GM12878 (cell line): ENCODE data around the gene EPX. TPM values are rescaled to one million over a fixed set of nuclear protein-coding genes. Genes with fewer than 3 reads are reported as not detected.

Experiments
- ATAC-seq: fragments of 200-7000 bp; cut with Tn5 transposase; 3 replicates; pipeline ENCODE4 v1.9.1; 2020; ENCODE audit warnings: mild to moderate bottlenecking, moderate library complexity
- BruUV-seq: library from RNA; stranded (reverse); fragments of 400-500 nt; replicated peaks from 2 replicates; lab custom pipeline; 2021; lab: Mats Ljungman, UMichigan
- CTCF ChIA-PET: fragments of 300-600 bp; sonication (Branson Sonifier 250); formaldehyde crosslinking; extraction: SDS; loops from one replicate; lab custom pipeline; 2021; ENCODE audit warnings: inconsistent platforms; lab: Yijun Ruan, JAX
- POLR2A ChIA-PET: fragments of 350-600 bp; formaldehyde crosslinking; extraction: SDS; loops from one replicate; lab custom pipeline; 2021; ENCODE audit warnings: inconsistent platforms; lab: Charles Lee
- RAD21 ChIA-PET: fragments of 300-600 bp; sonication (Branson Sonifier 250); formaldehyde crosslinking; loops from one replicate; lab custom pipeline; 2023; ENCODE audit warnings: antibody characterized with exemption; ENCODE audit not compliant: unreplicated experiment; lab: Charles Lee
- SMC1A ChIA-PET: fragments of 300-600 bp; sonication (Branson Sonifier 250); formaldehyde crosslinking; loops from one replicate; lab custom pipeline; 2023; ENCODE audit not compliant: unreplicated experiment, uncharacterized antibody; lab: Charles Lee
- DNase-seq: peaks from one replicate; pipeline ENCODE4 v3.0.0-alpha.2; 2011; ENCODE audit warnings: low read depth, low spot score
- FAIRE-seq: peaks from 3 replicates; lab custom pipeline; 2011; peaks lifted over from hg19 to GRCh38; lab: Jason Lieb, UNC
- H2AFZ ChIP-seq: 2 replicates; pipeline ENCODE4 v1.6.0; 2011; ENCODE audit warnings: low read depth, low read length, control low read depth; ENCODE audit not compliant: control insufficient read depth
- H3K27ac ChIP-seq: 2 replicates; pipeline ENCODE4 v1.5.1; 2011; ENCODE audit warnings: control low read depth; ENCODE audit not compliant: control insufficient read depth, insufficient read depth
- H3K27me3 ChIP-seq, 2 experiments: replicated peaks in 1 of 2; 2 replicates each; pipeline versions ENCODE4 v1.6.0 to v1.6.1; 2011; ENCODE audit warnings: low read length in 1 of 2; ENCODE audit not compliant: control insufficient read depth in 2 of 2, insufficient read depth in 2 of 2
- H3K36me3 ChIP-seq, 2 experiments: 2 replicates each; pipeline ENCODE4 v1.5.1; 2011; ENCODE audit warnings: low read length in 1 of 2; ENCODE audit not compliant: control insufficient read depth in 2 of 2, insufficient read depth in 2 of 2
- H3K4me1 ChIP-seq: 2 replicates; pipeline ENCODE4 v1.6.1; 2011; ENCODE audit warnings: mild to moderate bottlenecking, low read length, moderate library complexity, mixed read lengths; ENCODE audit not compliant: control insufficient read depth, insufficient read depth
- H3K4me2 ChIP-seq: 2 replicates; pipeline ENCODE4 v1.6.0; 2011; ENCODE audit warnings: control low read depth; ENCODE audit not compliant: control insufficient read depth, insufficient read depth
- H3K4me3 ChIP-seq: fragments of 200-600 bp; sonication (generic); 2 replicates; pipeline ENCODE4 v1.5.1; 2016
- H3K79me2 ChIP-seq: 2 replicates; pipeline ENCODE4 v1.6.0; 2011; ENCODE audit warnings: low read length; ENCODE audit not compliant: control insufficient read depth, insufficient read depth
- H3K9ac ChIP-seq: 2 replicates; pipeline ENCODE4 v1.8.0; 2011; ENCODE audit warnings: low read length, control low read depth, mixed read lengths; ENCODE audit not compliant: control insufficient read depth, insufficient read depth
- H3K9me3 ChIP-seq: replicated peaks from 3 replicates; pipeline ENCODE4 v1.5.1; 2011; ENCODE audit warnings: mild to moderate bottlenecking, low read length; ENCODE audit not compliant: control insufficient read depth, insufficient read depth
- H4K20me1 ChIP-seq: 2 replicates; pipeline ENCODE4 v1.6.0; 2011; ENCODE audit not compliant: control insufficient read depth, insufficient read depth
- ATF3 ChIP-seq: IDR thresholded peaks from 2 replicates; pipeline ENCODE4 v1.6.1; 2011; ENCODE audit warnings: low read depth, mild to moderate bottlenecking, low read length, moderate library complexity, borderline replicate concordance; ENCODE audit errors: extremely low read depth
- ATF7 ChIP-seq: fragments of 450-650 bp; IDR thresholded peaks from 2 replicates; pipeline ENCODE4 v1.6.1; 2016; ENCODE audit warnings: low read depth, mild to moderate bottlenecking
- BHLHE40 ChIP-seq, 2 experiments: fragments of 450-650 bp in 1 of 2; IDR thresholded peaks; 2 replicates each; pipeline ENCODE4 v1.6.1; 2011 to 2017; ENCODE audit warnings: low read depth in 2 of 2, borderline replicate concordance in 1 of 2, improper control_type of control experiment in 1 of 2, low read length in 1 of 2, mild to moderate bottlenecking in 1 of 2
- ELK1 ChIP-seq: IDR thresholded peaks from 2 replicates; pipeline ENCODE4 v1.6.1; 2012; ENCODE audit warnings: low read depth, low read length, improper control_type of control experiment
- HSF1 ChIP-seq: fragments of 150-350 bp; IDR thresholded peaks from 2 replicates; pipeline ENCODE4 v1.6.1; 2014; ENCODE audit warnings: mild to moderate bottlenecking, low read depth, low read length
- JUNB ChIP-seq: IDR thresholded peaks from 2 replicates; pipeline ENCODE4 v1.6.1; 2016; ENCODE audit warnings: antibody characterized with exemption, mild to moderate bottlenecking
- MEF2B ChIP-seq: fragments of 450-650 bp; IDR thresholded peaks from 2 replicates; pipeline ENCODE4 v1.6.1; 2018; ENCODE audit warnings: mild to moderate bottlenecking, moderate library complexity; ENCODE audit not compliant: partially characterized antibody, poor library complexity, severe bottlenecking
- MTA2 ChIP-seq: fragments of 450-650 bp; IDR thresholded peaks from 2 replicates; pipeline ENCODE4 v1.6.1; 2016; ENCODE audit warnings: low read depth, mild to moderate bottlenecking, moderate library complexity
- NBN ChIP-seq: fragments of 450-650 bp; IDR thresholded peaks from 2 replicates; pipeline ENCODE4 v1.6.1; 2016
- NR2C2 ChIP-seq: IDR thresholded peaks from 2 replicates; pipeline ENCODE4 v1.6.1; 2011; ENCODE audit warnings: borderline replicate concordance, low read depth; ENCODE audit not compliant: control insufficient read depth, insufficient read length
- PKNOX1 ChIP-seq: fragments of 450-650 bp; IDR thresholded peaks from 2 replicates; pipeline ENCODE4 v1.6.1; 2016; ENCODE audit warnings: mild to moderate bottlenecking
- RBBP5 ChIP-seq: fragments of 200-600 bp; sonication (generic); conservative IDR thresholded peaks from 2 replicates; pipeline ENCODE4 v1.6.1; 2016
- RELB ChIP-seq: fragments of 450-650 bp; IDR thresholded peaks from 2 replicates; pipeline ENCODE4 v1.6.1; 2017; ENCODE audit warnings: low read depth, mild to moderate bottlenecking, moderate library complexity
- RFX5 ChIP-seq: IDR thresholded peaks from 2 replicates; pipeline ENCODE4 v1.6.1; 2011; ENCODE audit warnings: low read depth, low read length, improper control_type of control experiment
- SIX5 ChIP-seq: IDR thresholded peaks from 2 replicates; pipeline ENCODE4 v1.6.1; 2011; ENCODE audit warnings: mild to moderate bottlenecking, low read depth, low read length, moderate library complexity; ENCODE audit not compliant: severe bottlenecking
- SMAD5 ChIP-seq: IDR thresholded peaks from 2 replicates; pipeline ENCODE4 v1.6.1; 2016; ENCODE audit warnings: antibody characterized with exemption, low read depth
- SMARCA5 ChIP-seq: fragments of 450-650 bp; IDR thresholded peaks from 2 replicates; pipeline ENCODE4 v1.6.1; 2017; ENCODE audit warnings: mild to moderate bottlenecking
- USF2 ChIP-seq: IDR thresholded peaks from 2 replicates; pipeline ENCODE4 v1.6.1; 2011; ENCODE audit warnings: low read depth, low read length, improper control_type of control experiment, borderline replicate concordance
- WGBS: methylation state at CpG from one replicate; pipeline ENCODE4 v1.1.6; 2016; ENCODE audit warnings: low lambda C conversion rate; ENCODE audit not compliant: insufficient replicate concordance, insufficient coverage; ENCODE audit errors: missing lambda C conversion rate; 5-methylcytosine and 5-hydroxymethylcytosine counted together
- in situ Hi-C: fragments of 300-500 bp; cut with MboI; formaldehyde crosslinking; loops from 9 replicates; pipeline ENCODE4 v1.14.3; 2018; ENCODE audit warnings: mixed read lengths
- intact Hi-C: fragments of 100-400 bp; cut with micrococcal nuclease; formaldehyde crosslinking; loops from one replicate; pipeline ENCODE4 v1.14.2; 2022; ENCODE audit not compliant: unreplicated experiment
- polyA plus RNA-seq, 11 experiments: library from polyadenylated mRNA; depleted of rRNA in 4 of 11; unstranded in 6 of 11; stranded (reverse) in 5 of 11; fragments of >200 nt; fragmentation: Nextera tagmentation in 4 of 11; fragmentation: Illumina TruSeq in 1 of 11; extraction: Ambion mirVana in 4 of 11; extraction: Trizol in 1 of 11; gene quantifications; 1 replicate in 1 of 11; 2 replicates in 10 of 11; pipeline versions ENCODE4 v1.2.1 to v1.2.3, GENCODE V29; 2011 to 2016; ENCODE audit warnings: inconsistent platforms in 2 of 11, missing spikeins in 2 of 11, low read depth in 1 of 11
- total RNA-seq, 4 experiments: library from RNA; depleted of rRNA in 3 of 4; stranded (reverse); fragments of >200 nt in 3 of 4; fragmentation: Illumina TruSeq in 1 of 4; extraction: Trizol in 1 of 4; gene quantifications; 2 replicates each; pipeline versions ENCODE4 v1.2.1 to v1.2.3, GENCODE V29; 2013 to 2021

Gene EPX
- total and polyA plus RNA-seq, 10 of the 15 experiments (the other 5 are each of a cell fraction or from before 2014, with no cell fraction given) = 0.03 TPM; not detected in 9

- RAD21 ChIA-PET = no interaction called here
Measured at GRCh38 chr17:58144801-58145200, 47.7 kb upstream of the EPX start.

More at GRCh38 chr17:58144801-58145200, 47.7 kb upstream of the EPX start:
- CTCF ChIA-PET = no interaction called here
- Histone ChIP-seq H3K4me2 (no peak overlapping the region), H3K36me3 (no peaks in the 10 kb centered on the region), H2AFZ (no peak overlapping the region), H3K9ac (no peak overlapping the region), H3K9me3 (no peaks in the 10 kb centered on the region; the same call in 1 of the 3 replicates), H3K4me1 (no peaks in the 10 kb centered on the region), H3K27me3 (peaks cover 2 to 7% of the 10 kb centered on the region in 2 experiments), H4K20me1 (no peaks in the 10 kb centered on the region), H3K79me2 (no peaks in the 10 kb centered on the region), H3K27ac (no peak overlapping the region), H3K4me3 (no peak overlapping the region)
- ATAC-seq (no peak), FAIRE-seq (no peak), DNase-seq (no peak)
- POLR2A ChIA-PET = no interaction called here
- BruUV-seq = no TSS peak
- 0% methylated on average over 1 of the region's 1 CpG for WGBS
- intact Hi-C loops (no loop called here), in situ Hi-C loops (no loop called here)
- TF ChIP-seq ATF7 (no peak), ELK1 (no peak), PKNOX1 (no peak), RBBP5 (no peak), MTA2 (no peak), SMARCA5 (no peak), NBN (no peak), ATF3 (no peak), RFX5 (no peak), USF2 (no peak), MEF2B (no peak), HSF1 (no peak), SMAD5 (no peak), RELB (no peak), NR2C2 (no peak), SIX5 (no peak), JUNB (no peak), BHLHE40 (IDR thresholded peaks at IDR 0.05; ENCODE audit: borderline replicate concordance in 1 of 2, low read depth in 2 of 2, low read length in 1 of 2) (no peak)
- SMC1A ChIA-PET = no interaction called here
